ENCODE results near the gene BRD3OS.

BRD3OS gene

DNA sequence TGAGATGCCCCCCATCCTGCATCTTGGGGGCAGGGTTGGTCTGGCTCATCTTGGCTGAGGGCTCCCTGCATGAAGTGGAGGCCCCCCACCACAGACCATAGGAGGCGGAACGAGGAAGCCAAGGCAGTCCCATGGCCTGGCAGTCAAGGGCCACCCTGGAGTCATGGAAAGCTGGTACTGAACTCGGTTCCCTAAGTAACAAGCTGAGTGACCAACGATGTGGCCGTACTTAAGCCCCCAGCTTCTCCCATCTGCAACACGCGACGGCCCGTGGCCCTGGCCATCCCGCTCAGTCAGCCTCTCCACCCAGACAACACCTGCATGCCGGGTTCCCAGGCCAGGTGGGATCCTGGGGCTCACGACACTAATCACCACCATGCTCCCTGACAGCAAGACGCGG is 25.4 kb downstream of the BRD3OS start (continued):
- TF ChIP-seq ZFP30 (CRISPR knock-in tag; IDR thresholded peaks at IDR 0.05) = no peak

DNA sequence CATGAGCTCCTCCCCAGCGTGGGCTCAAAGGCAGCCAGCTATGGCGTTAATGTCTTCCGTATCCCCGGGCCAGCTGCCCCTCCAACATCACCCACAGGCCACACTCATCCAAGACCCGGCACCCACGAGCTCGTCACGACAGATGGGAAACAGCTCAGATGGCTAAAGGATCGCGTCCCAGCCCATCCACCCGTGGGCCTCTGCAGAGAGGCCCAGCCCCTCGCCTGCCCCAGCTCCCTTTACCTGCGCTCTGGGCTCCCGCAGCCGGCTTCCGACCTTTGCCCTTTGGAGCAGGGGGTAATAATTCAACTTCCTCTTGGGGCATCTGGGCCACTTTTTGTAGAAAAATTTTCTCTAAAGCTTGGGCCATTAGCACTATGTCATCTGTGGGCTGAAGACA is 26.0 kb downstream of the BRD3OS start:
- ATAC-seq = no peak
- TF ChIP-seq TSHZ2 (CRISPR knock-in tag; IDR thresholded peaks at IDR 0.05) (no peak), ZFP3 (CRISPR knock-in tag; IDR thresholded peaks at IDR 0.05) (no peak), ZNF8 (CRISPR knock-in tag; IDR thresholded peaks at IDR 0.05) (no peak), ZC3H10 (CRISPR knock-in tag; IDR thresholded peaks at IDR 0.05) (no peak), ZNF70 (CRISPR knock-in tag; IDR thresholded peaks at IDR 0.05) (no peak), ZFP30 (CRISPR knock-in tag; IDR thresholded peaks at IDR 0.05) (no peak), ZNF565 (CRISPR knock-in tag; conservative IDR thresholded peaks at IDR 0.05; ENCODE audit: low read depth) (no peak), PPARA (CRISPR knock-in tag; IDR thresholded peaks at IDR 0.05; ENCODE audit: borderline replicate concordance) (no peak)
- TF ChIP-seq, protein P1, sequence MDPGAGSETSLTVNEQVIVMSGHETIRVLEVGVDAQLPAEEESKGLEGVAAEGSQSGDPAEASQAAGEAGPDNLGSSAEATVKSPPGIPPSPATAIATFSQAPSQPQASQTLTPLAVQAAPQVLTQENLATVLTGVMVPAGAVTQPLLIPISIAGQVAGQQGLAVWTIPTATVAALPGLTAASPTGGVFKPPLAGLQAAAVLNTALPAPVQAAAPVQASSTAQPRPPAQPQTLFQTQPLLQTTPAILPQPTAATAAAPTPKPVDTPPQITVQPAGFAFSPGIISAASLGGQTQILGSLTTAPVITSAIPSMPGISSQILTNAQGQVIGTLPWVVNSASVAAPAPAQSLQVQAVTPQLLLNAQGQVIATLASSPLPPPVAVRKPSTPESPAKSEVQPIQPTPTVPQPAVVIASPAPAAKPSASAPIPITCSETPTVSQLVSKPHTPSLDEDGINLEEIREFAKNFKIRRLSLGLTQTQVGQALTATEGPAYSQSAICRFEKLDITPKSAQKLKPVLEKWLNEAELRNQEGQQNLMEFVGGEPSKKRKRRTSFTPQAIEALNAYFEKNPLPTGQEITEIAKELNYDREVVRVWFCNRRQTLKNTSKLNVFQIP (CRISPR knock-in tag; IDR thresholded peaks at IDR 0.05; ENCODE audit: borderline replicate concordance, low read depth) = no peak

- no peak for ATAC-seq
Measured at GRCh38 chr9:134052491-134052890, 27.2 kb downstream of the BRD3OS start.

GRCh38 chr9:134052941-134053340 is 27.7 kb downstream of the BRD3OS start:
- ATAC-seq = no peak
- TF ChIP-seq ZNF70 (CRISPR knock-in tag; IDR thresholded peaks at IDR 0.05) = no peak
- no peak for TF ChIP-seq ESRRG (CRISPR knock-in tag; IDR thresholded peaks at IDR 0.05)
- no peak for TF ChIP-seq RARB (CRISPR knock-in tag; IDR thresholded peaks at IDR 0.05)
- TF ChIP-seq CSDC2 (CRISPR knock-in tag; IDR thresholded peaks at IDR 0.05) = no peak
- TF ChIP-seq OSR1 (CRISPR knock-in tag; IDR thresholded peaks at IDR 0.05) = no peak
- TF ChIP-seq ZNF8 (CRISPR knock-in tag; IDR thresholded peaks at IDR 0.05) = no peak
- TF ChIP-seq GLIS3 (CRISPR knock-in tag; IDR thresholded peaks at IDR 0.05) = no peak
- no peak for TF ChIP-seq CSRNP3 (CRISPR knock-in tag; IDR thresholded peaks at IDR 0.05)

More at GRCh38 chr9:134052491-134052890, 27.2 kb downstream of the BRD3OS start:
- TF ChIP-seq ZC3H10 (CRISPR knock-in tag; IDR thresholded peaks at IDR 0.05) = no peak

DNA sequence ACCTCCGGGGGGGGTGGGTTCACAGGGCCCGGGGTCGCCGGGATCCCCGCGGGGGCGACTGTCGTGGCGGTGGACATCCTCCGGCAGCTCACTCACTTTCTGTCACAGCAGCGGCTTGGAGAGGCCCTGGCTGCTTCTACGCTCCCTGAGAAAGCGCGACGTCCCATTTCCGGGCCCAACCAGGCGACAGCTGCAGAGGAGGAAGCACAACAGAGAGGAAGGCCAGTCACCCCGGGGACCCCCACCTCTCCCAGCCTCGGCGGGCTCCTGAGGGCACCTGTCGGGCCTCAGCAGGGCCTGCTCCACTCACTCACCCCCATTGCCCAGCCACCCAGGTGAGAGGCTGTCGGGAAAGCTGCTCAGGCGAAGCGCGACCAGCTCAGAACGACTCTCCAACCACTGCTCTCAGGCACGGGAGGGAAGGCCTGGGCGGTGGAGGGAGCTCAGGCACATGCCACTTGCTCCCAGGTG is 28.2 kb downstream of the BRD3OS start:
- TF ChIP-seq ESRRG (CRISPR knock-in tag; IDR thresholded peaks at IDR 0.05) = no peak
- TF ChIP-seq ZFP30 (CRISPR knock-in tag; IDR thresholded peaks at IDR 0.05) = no peak
- no peak for TF ChIP-seq ZFP3 (CRISPR knock-in tag; IDR thresholded peaks at IDR 0.05)
- no peak for TF ChIP-seq PPARA (CRISPR knock-in tag; IDR thresholded peaks at IDR 0.05; ENCODE audit: borderline replicate concordance)
- TF ChIP-seq TOX (CRISPR knock-in tag; IDR thresholded peaks at IDR 0.05; ENCODE audit: borderline replicate concordance) = no peak
- TF ChIP-seq ZNF565 (CRISPR knock-in tag; conservative IDR thresholded peaks at IDR 0.05; ENCODE audit: low read depth) = no peak
- TF ChIP-seq RARB (CRISPR knock-in tag; IDR thresholded peaks at IDR 0.05) = no peak
- no peak for ATAC-seq

GRCh38 chr9:134053941-134054761 is 28.9 kb downstream of the BRD3OS start:
- TF ChIP-seq ZNF565 (CRISPR knock-in tag; conservative IDR thresholded peaks at IDR 0.05; ENCODE audit: low read depth) (no peak), TCF4 (CRISPR knock-in tag; IDR thresholded peaks at IDR 0.05; ENCODE audit: borderline replicate concordance) (no peak), ARNTL (CRISPR knock-in tag; IDR thresholded peaks at IDR 0.05; ENCODE audit: borderline replicate concordance, low read depth) (no peak), RARB (CRISPR knock-in tag; IDR thresholded peaks at IDR 0.05) (no peak), ZNF8 (CRISPR knock-in tag; IDR thresholded peaks at IDR 0.05) (no peak), CSRNP3 (CRISPR knock-in tag; IDR thresholded peaks at IDR 0.05) (no peak), SNAI2 (CRISPR knock-in tag; IDR thresholded peaks at IDR 0.05) (no peak), ISL1 (CRISPR knock-in tag; IDR thresholded peaks at IDR 0.05) (no peak), OSR1 (CRISPR knock-in tag; IDR thresholded peaks at IDR 0.05) (no peak)
- no peak for ATAC-seq

Measured in SK-N-SH treated with all-trans-retinoic acid at 6 μM for 48 hours (cell line).